ENCODE measurements around the gene HNRNPH1.
A peak's percentile ranks its signal among the peaks of the same experiment; 100 is the strongest.
"Not testable (repeated sequence)": the region's sequence is repeated elsewhere in the genome, so short reads cannot be mapped to it uniquely, and the experiment has no call there.

Gene HNRNPH1

GRCh38 chr5:179623003-179623905 is at the start of gene HNRNPH1:
HNRNPH1 (minus strand) TSS chr5:179623671; CDS start chr5:179623133, 538 bp downstream.
- Histone ChIP-seq H3K27ac (ENCODE audit: low read length) (peak within 1 kb of the TSS; percentile 88), H3K36me3 (ENCODE audit: insufficient read depth, low read depth, low read length) (peaks cover 44% of the 10 kb centered on the region)

GRCh38 chr5:179668391-179668790 is 44.9 kb upstream of the HNRNPH1 start:
- Histone ChIP-seq H3K27me3 (ENCODE audit: insufficient read depth, low read length) (no peaks in the 10 kb centered on the region), H3K9me3 (ENCODE audit: insufficient read depth, low read depth, low read length) (no peaks in the 10 kb centered on the region), H3K4me1 (ENCODE audit: insufficient read depth, low read length) (no peaks in the 10 kb centered on the region), H3K4me3 (ENCODE audit: low read length) (no peak overlapping the region), H3K9ac (ENCODE audit: low read depth, low read length) (no peak overlapping the region), H3K36me3 (ENCODE audit: insufficient read depth, low read depth, low read length) (peaks cover 5% of the 10 kb centered on the region; the same call in 1 of the 2 replicates), H3K27ac (ENCODE audit: low read length) (no peak overlapping the region)

More at GRCh38 chr5:179623003-179623905, at the start of gene HNRNPH1:
- H3K4me1 ChIP-seq (ENCODE audit: insufficient read depth, low read length): peaks cover 21% of the 10 kb centered on the region; the same call in 1 of the 2 replicates
- H3K9me3 ChIP-seq (ENCODE audit: insufficient read depth, low read depth, low read length): no peaks in the 10 kb centered on the region
- H3K27me3 ChIP-seq (ENCODE audit: insufficient read depth, low read length): no peaks in the 10 kb centered on the region
- peak within 1 kb of the TSS; percentile 96 for H3K4me3 ChIP-seq (ENCODE audit: low read length)
- H3K9ac ChIP-seq (ENCODE audit: low read depth, low read length): peak within 1 kb of the TSS; percentile 99

- H3K9ac ChIP-seq (ENCODE audit: low read depth, low read length); H3K9me3 ChIP-seq (ENCODE audit: insufficient read depth, low read depth, low read length): not testable (repeated sequence)
Observed at GRCh38 chr5:179661647-179662046, 38.2 kb upstream of the HNRNPH1 start.

GRCh38 chr5:179658179-179658856 is 34.8 kb upstream of the HNRNPH1 start:
- Histone ChIP-seq H3K9ac (ENCODE audit: low read depth, low read length) (peak overlapping the region; percentile 40; the same call in 1 of the 2 replicates), H3K4me3 (ENCODE audit: low read length) (peak overlapping the region; percentile 63)
- not testable (repeated sequence) for H3K36me3 ChIP-seq (ENCODE audit: insufficient read depth, low read depth, low read length); H3K9me3 ChIP-seq (ENCODE audit: insufficient read depth, low read depth, low read length); H3K27me3 ChIP-seq (ENCODE audit: insufficient read depth, low read length); H3K4me1 ChIP-seq (ENCODE audit: insufficient read depth, low read length); H3K27ac ChIP-seq (ENCODE audit: low read length)

More at GRCh38 chr5:179661647-179662046, 38.2 kb upstream of the HNRNPH1 start:
- not testable (repeated sequence) for H3K27ac ChIP-seq (ENCODE audit: low read length); H3K4me3 ChIP-seq (ENCODE audit: low read length); H3K27me3 ChIP-seq (ENCODE audit: insufficient read depth, low read length); H3K4me1 ChIP-seq (ENCODE audit: insufficient read depth, low read length); H3K36me3 ChIP-seq (ENCODE audit: insufficient read depth, low read depth, low read length)

- not testable (repeated sequence) for H3K4me3 ChIP-seq (ENCODE audit: low read length); H3K27me3 ChIP-seq (ENCODE audit: insufficient read depth, low read length); H3K27ac ChIP-seq (ENCODE audit: low read length); H3K9me3 ChIP-seq (ENCODE audit: insufficient read depth, low read depth, low read length); H3K9ac ChIP-seq (ENCODE audit: low read depth, low read length); H3K4me1 ChIP-seq (ENCODE audit: insufficient read depth, low read length); H3K36me3 ChIP-seq (ENCODE audit: insufficient read depth, low read depth, low read length)
Observed at GRCh38 chr5:179657302-179658178, 34.1 kb upstream of the HNRNPH1 start.

GRCh38 chr5:179653135-179653534 is 29.7 kb upstream of the HNRNPH1 start:
- not testable (repeated sequence) for H3K36me3 ChIP-seq (ENCODE audit: insufficient read depth, low read depth, low read length); H3K4me3 ChIP-seq (ENCODE audit: low read length); H3K27me3 ChIP-seq (ENCODE audit: insufficient read depth, low read length); H3K27ac ChIP-seq (ENCODE audit: low read length); H3K9me3 ChIP-seq (ENCODE audit: insufficient read depth, low read depth, low read length); H3K4me1 ChIP-seq (ENCODE audit: insufficient read depth, low read length); H3K9ac ChIP-seq (ENCODE audit: low read depth, low read length)

GRCh38 chr5:179650245-179650644 is 26.8 kb upstream of the HNRNPH1 start:
- not testable (repeated sequence) for H3K9ac ChIP-seq (ENCODE audit: low read depth, low read length); H3K9me3 ChIP-seq (ENCODE audit: insufficient read depth, low read depth, low read length); H3K27me3 ChIP-seq (ENCODE audit: insufficient read depth, low read length); H3K36me3 ChIP-seq (ENCODE audit: insufficient read depth, low read depth, low read length); H3K4me1 ChIP-seq (ENCODE audit: insufficient read depth, low read length); H3K27ac ChIP-seq (ENCODE audit: low read length); H3K4me3 ChIP-seq (ENCODE audit: low read length)

- H3K4me1 ChIP-seq (ENCODE audit: insufficient read depth, low read length); H3K27ac ChIP-seq (ENCODE audit: low read length); H3K9me3 ChIP-seq (ENCODE audit: insufficient read depth, low read depth, low read length); H3K36me3 ChIP-seq (ENCODE audit: insufficient read depth, low read depth, low read length); H3K9ac ChIP-seq (ENCODE audit: low read depth, low read length); H3K4me3 ChIP-seq (ENCODE audit: low read length); H3K27me3 ChIP-seq (ENCODE audit: insufficient read depth, low read length): not testable (repeated sequence)
Observed at GRCh38 chr5:179649166-179649703, 25.8 kb upstream of the HNRNPH1 start.

- Histone ChIP-seq H3K27me3 (ENCODE audit: insufficient read depth, low read length) (no peaks in the 10 kb centered on the region), H3K27ac (ENCODE audit: low read length) (no peak overlapping the region), H3K4me1 (ENCODE audit: insufficient read depth, low read length) (no peaks in the 10 kb centered on the region), H3K9ac (ENCODE audit: low read depth, low read length) (no peak overlapping the region), H3K36me3 (ENCODE audit: insufficient read depth, low read depth, low read length) (no peaks in the 10 kb centered on the region), H3K4me3 (ENCODE audit: low read length) (no peak overlapping the region), H3K9me3 (ENCODE audit: insufficient read depth, low read depth, low read length) (no peaks in the 10 kb centered on the region)
Observed at GRCh38 chr5:179648410-179648809, 24.9 kb upstream of the HNRNPH1 start.

GRCh38 chr5:179644766-179645165 is 21.3 kb upstream of the HNRNPH1 start:
- H3K36me3 ChIP-seq (ENCODE audit: insufficient read depth, low read depth, low read length); H3K4me3 ChIP-seq (ENCODE audit: low read length); H3K9ac ChIP-seq (ENCODE audit: low read depth, low read length); H3K27me3 ChIP-seq (ENCODE audit: insufficient read depth, low read length); H3K4me1 ChIP-seq (ENCODE audit: insufficient read depth, low read length); H3K9me3 ChIP-seq (ENCODE audit: insufficient read depth, low read depth, low read length); H3K27ac ChIP-seq (ENCODE audit: low read length): not testable (repeated sequence)

- not testable (repeated sequence) for H3K9me3 ChIP-seq (ENCODE audit: insufficient read depth, low read depth, low read length); H3K27me3 ChIP-seq (ENCODE audit: insufficient read depth, low read length); H3K36me3 ChIP-seq (ENCODE audit: insufficient read depth, low read depth, low read length); H3K4me3 ChIP-seq (ENCODE audit: low read length); H3K4me1 ChIP-seq (ENCODE audit: insufficient read depth, low read length); H3K9ac ChIP-seq (ENCODE audit: low read depth, low read length); H3K27ac ChIP-seq (ENCODE audit: low read length)
Observed at GRCh38 chr5:179643141-179643920, 19.9 kb upstream of the HNRNPH1 start.
